Hepatocyte (in vitro differentiated cells): ENCODE measurements around the gene CDH10.

Experiments
- CTCF ChIP-seq: fragments of 200-600 bp; sonication (generic); IDR thresholded peaks from 2 replicates; pipeline ENCODE4 v1.5.1; 2016; ENCODE audit warnings: antibody characterized with exemption, mild to moderate bottlenecking; ENCODE audit not compliant: poor library complexity
- EZH2 ChIP-seq: fragments of 200-600 bp; sonication (generic); IDR thresholded peaks from 2 replicates; pipeline ENCODE4 v1.6.1; 2016; ENCODE audit warnings: antibody characterized with exemption, mild to moderate bottlenecking, borderline replicate concordance

GRCh38 chr5:24646915-24647314, 2.1 kb upstream of the CDH10 start:
- TF ChIP-seq EZH2: no peak
- TF ChIP-seq CTCF: no peak
